Bronchial epithelial cell (primary cell): ENCODE measurements around the gene MAP2K7. TPM values are rescaled to one million over a fixed set of nuclear protein-coding genes. Genes with fewer than 3 reads are reported as not detected.
A peak's percentile ranks its signal among the peaks of the same experiment; 100 is the strongest.

Experiments used
- DNase-seq: peaks from one replicate; pipeline ENCODE4 v3.0.0-alpha.2; 2010; ENCODE audit warnings: low read depth
- FAIRE-seq: peaks from 2 replicates; lab custom pipeline; 2011; peaks lifted over from hg19 to GRCh38; lab: Jason Lieb, UNC
- H3K27me3 ChIP-seq: 2 replicates; pipeline ENCODE4 v1.5.1; 2011; ENCODE audit warnings: low read length; ENCODE audit not compliant: control insufficient read depth, insufficient read depth
- H3K36me3 ChIP-seq: 2 replicates; pipeline ENCODE4 v1.5.1; 2011; ENCODE audit warnings: low read length; ENCODE audit not compliant: control insufficient read depth, insufficient read depth
- H3K4me3 ChIP-seq: 2 replicates; pipeline ENCODE4 v1.5.1; 2011; ENCODE audit warnings: mild to moderate bottlenecking, low read depth, low read length, control low read depth
- CTCF ChIP-seq: IDR thresholded peaks from 2 replicates; pipeline ENCODE4 v1.5.1; 2011; ENCODE audit warnings: mild to moderate bottlenecking, moderate library complexity, low read length, control low read depth, inconsistent platforms; ENCODE audit not compliant: insufficient read depth, severe bottlenecking
- total RNA-seq: library from RNA; depleted of rRNA; stranded (reverse); fragments of >200 nt; gene quantifications from 2 replicates; pipeline ENCODE4 v1.2.1, GENCODE V29; 2014

The MAP2K7 gene
- total RNA-seq, 1 donor from 2014 or later = 10.0 TPM

GRCh38 chr19:7924651-7925170, 21.0 kb downstream of the MAP2K7 start:
- FAIRE-seq = no peak
- DNase-seq = no peak
- Histone ChIP-seq H3K4me3 (no peak overlapping the region), H3K27me3 (no peaks in the 10 kb centered on the region), H3K36me3 (peaks cover 10% of the 10 kb centered on the region)
- no peak for TF ChIP-seq CTCF

- peak; percentile 35 for DNase-seq
- Histone ChIP-seq H3K4me3 (peak overlapping the region; percentile 33), H3K27me3 (no peaks in the 10 kb centered on the region), H3K36me3 (peaks cover 10% of the 10 kb centered on the region)
- peak; percentile 87 for TF ChIP-seq CTCF
- FAIRE-seq = no peak
Observed at GRCh38 chr19:7925171-7925851, 21.6 kb downstream of the MAP2K7 start.

- Histone ChIP-seq H3K4me3 (peak within 1 kb of the TSS; percentile 33), H3K27me3 (no peaks in the 10 kb centered on the region), H3K36me3 (peaks cover 13% of the 10 kb centered on the region)
- FAIRE-seq = no peak
- DNase-seq = no peak
- no peak for TF ChIP-seq CTCF
Observed at GRCh38 chr19:7926021-7926726, 22.5 kb downstream of the MAP2K7 start, which contains the start of gene CTXN1. Gene CTXN1 (minus strand): TSS chr19:7926135. CDS start chr19:7925538, 597 bp downstream.

- Histone ChIP-seq H3K27me3 (no peaks in the 10 kb centered on the region), H3K36me3 (peaks cover 12% of the 10 kb centered on the region), H3K4me3 (no peak overlapping the region)
- DNase-seq (no peak), FAIRE-seq (no peak)
- no peak for TF ChIP-seq CTCF
Observed at GRCh38 chr19:7926727-7927604, 23.3 kb downstream of the MAP2K7 start.

- no peak for TF ChIP-seq CTCF
- FAIRE-seq = no peak
- no peaks in the 10 kb centered on the region for H3K27me3 ChIP-seq
- no peak overlapping the region for H3K4me3 ChIP-seq
- DNase-seq = no peak
- H3K36me3 ChIP-seq = peaks cover 12% of the 10 kb centered on the region
Observed at GRCh38 chr19:7927605-7928333, 24.1 kb downstream of the MAP2K7 start.
